ENCODE data around the gene KLC3.

KLC3 gene

GRCh38 chr19:45380107-45380506, 39.6 kb downstream of the KLC3 start:
- no peak for DNase-seq

DNA sequence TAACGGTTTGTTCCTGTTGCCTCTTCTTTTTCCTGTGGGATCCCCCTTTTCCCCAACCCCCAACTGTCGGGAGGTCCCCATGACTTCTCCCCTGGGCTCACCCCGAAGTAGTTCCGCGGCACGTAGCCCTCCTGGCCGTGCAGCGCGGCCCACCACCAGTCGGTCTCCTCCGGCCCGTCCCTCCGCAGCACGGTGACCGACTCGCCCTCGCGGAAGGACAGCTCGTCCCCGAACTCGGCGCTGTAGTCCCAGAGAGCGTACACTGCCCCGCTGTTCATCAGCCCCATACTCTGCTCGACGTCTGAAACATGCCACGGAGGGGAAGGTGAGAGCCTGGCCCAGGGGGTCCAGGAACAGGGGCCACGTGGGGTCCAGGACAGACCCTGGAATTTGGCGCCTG, 41.9 kb downstream of the KLC3 start:
- no peak for DNase-seq

- no peak for DNase-seq
Observed at GRCh38 chr19:45385392-45386221, 45.1 kb downstream of the KLC3 start.

DNA sequence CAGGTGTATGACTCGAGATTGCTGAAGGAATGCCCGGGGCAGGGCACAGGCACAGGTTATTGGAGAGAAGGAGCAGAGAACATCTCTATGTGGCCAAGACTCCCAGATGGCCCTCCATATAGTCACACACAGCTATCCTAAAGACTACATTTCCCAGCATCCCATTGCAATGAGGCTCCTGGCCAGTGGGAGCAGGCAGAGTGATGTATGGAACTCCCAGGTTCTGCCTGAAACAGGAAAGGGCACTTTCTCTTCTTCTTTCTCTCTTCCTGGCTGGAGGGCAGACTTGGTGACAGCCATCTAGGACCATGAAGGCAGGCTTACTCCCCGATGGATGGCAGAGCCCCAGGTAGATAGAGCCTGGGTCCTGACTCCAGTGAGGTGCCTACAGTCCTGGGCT, 50.8 kb downstream of the KLC3 start:
- no peak for DNase-seq

DNA sequence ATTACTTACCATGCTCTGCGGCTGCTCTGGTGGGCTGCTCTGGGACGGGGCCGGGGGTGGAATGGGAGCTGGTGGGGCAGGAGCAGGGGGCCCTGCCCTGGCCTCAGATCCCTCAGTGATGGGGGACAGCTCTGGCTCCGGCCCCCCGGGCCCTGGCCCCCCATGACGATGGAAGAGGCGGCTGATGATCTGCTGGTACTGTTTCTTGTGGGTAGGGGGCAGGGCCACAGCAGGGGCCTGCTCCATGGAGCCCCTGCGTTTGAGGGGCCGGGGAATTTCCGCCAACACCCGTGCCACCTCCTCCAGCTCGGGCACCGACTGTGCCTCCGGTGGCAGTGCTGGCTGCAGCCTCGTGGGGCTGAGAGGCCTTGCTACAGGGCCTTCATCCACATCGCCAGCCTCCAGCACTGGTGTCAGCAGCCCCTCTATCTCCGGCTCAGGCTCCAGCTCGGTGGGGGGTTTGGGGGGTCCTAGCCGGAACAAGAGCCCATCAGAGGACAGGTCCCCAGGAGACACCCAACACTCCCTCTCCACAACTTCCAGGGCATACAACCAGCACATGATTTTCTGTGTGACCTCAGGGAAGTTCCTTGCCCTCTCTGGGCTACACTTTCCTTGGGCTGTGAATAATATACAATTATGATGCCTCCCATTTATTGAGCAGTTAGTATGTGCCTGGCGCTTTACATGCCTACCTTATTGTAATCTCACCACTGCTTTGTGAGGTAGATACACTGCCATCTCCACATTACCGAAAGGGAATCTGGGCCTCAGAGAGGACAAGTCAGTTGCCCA, 51.5 kb downstream of the KLC3 start:
- no peak for DNase-seq

- DNase-seq: no peak
Observed at GRCh38 chr19:45395821-45396617, 55.5 kb downstream of the KLC3 start.

- no peak for DNase-seq
Observed at GRCh38 chr19:45400192-45400591, 59.6 kb downstream of the KLC3 start.
